HG02970 (cell line): Measurements from ENCODE around the gene TMEM170A.

Experiments used
- ATAC-seq: cut with Tn5 transposase; IDR thresholded peaks from one replicate; pipeline ENCODE4 v1.9.1; 2021; ENCODE audit warnings: mild to moderate bottlenecking, moderate library complexity, moderate number of reproducible peaks; ENCODE audit not compliant: unreplicated experiment, low FRiP score

TMEM170A gene

GRCh38 chr16:75482434-75483205 is 18.1 kb upstream of the TMEM170A start:
- ATAC-seq, result no peak

- no peak for ATAC-seq
These were observed 17.0 kb upstream of the TMEM170A start for GRCh38 chr16:75481475-75481874.

GRCh38 chr16:75479421-75479990 is 15.0 kb upstream of the TMEM170A start:
- ATAC-seq, result no peak

- no peak for ATAC-seq
These were observed 14.2 kb upstream of the TMEM170A start for GRCh38 chr16:75478480-75479345.

- ATAC-seq, result no peak
These were observed 13.4 kb upstream of the TMEM170A start for GRCh38 chr16:75477680-75478473.

GRCh38 chr16:75476817-75477216 is 12.3 kb upstream of the TMEM170A start:
- no peak for ATAC-seq

- ATAC-seq, result no peak
These were observed 10.9 kb upstream of the TMEM170A start for GRCh38 chr16:75475420-75475847.

- no peak for ATAC-seq
These were observed 8.7 kb upstream of the TMEM170A start for GRCh38 chr16:75472908-75473877.

GRCh38 chr16:75471723-75472633 is 7.5 kb upstream of the TMEM170A start:
- no peak for ATAC-seq

- ATAC-seq, result no peak
These were observed 2.3 kb upstream of the TMEM170A start for GRCh38 chr16:75466760-75467159.

GRCh38 chr16:75463389-75464121 is 934 bp downstream of the TMEM170A start:
- ATAC-seq, result peak; percentile 12

- no peak for ATAC-seq
These were observed 1.7 kb downstream of the TMEM170A start for GRCh38 chr16:75462806-75463205.

GRCh38 chr16:75461575-75461974 is 2.9 kb downstream of the TMEM170A start:
- ATAC-seq, result no peak

- ATAC-seq, result no peak
These were observed 4.0 kb downstream of the TMEM170A start for GRCh38 chr16:75460446-75460845.

- no peak for ATAC-seq
These were observed 4.8 kb downstream of the TMEM170A start for GRCh38 chr16:75459691-75460090.

- no peak for ATAC-seq
These were observed 6.0 kb downstream of the TMEM170A start for GRCh38 chr16:75458439-75458838.

- no peak for ATAC-seq
These were observed 6.5 kb downstream of the TMEM170A start for GRCh38 chr16:75458029-75458428.
